Bronchial epithelial cell (primary cell): ENCODE measurements around the gene TPM2. TPM values are rescaled to one million over a fixed set of nuclear protein-coding genes. Genes with fewer than 3 reads are reported as not detected.

Experiments used
- DNase-seq: peaks from one replicate; pipeline ENCODE4 v3.0.0-alpha.2; 2010; ENCODE audit warnings: low read depth
- FAIRE-seq: peaks from 2 replicates; lab custom pipeline; 2011; peaks lifted over from hg19 to GRCh38; lab: Jason Lieb, UNC
- H3K27me3 ChIP-seq: 2 replicates; pipeline ENCODE4 v1.5.1; 2011; ENCODE audit warnings: low read length; ENCODE audit not compliant: control insufficient read depth, insufficient read depth
- H3K36me3 ChIP-seq: 2 replicates; pipeline ENCODE4 v1.5.1; 2011; ENCODE audit warnings: low read length; ENCODE audit not compliant: control insufficient read depth, insufficient read depth
- H3K4me3 ChIP-seq: 2 replicates; pipeline ENCODE4 v1.5.1; 2011; ENCODE audit warnings: mild to moderate bottlenecking, low read depth, low read length, control low read depth
- CTCF ChIP-seq: IDR thresholded peaks from 2 replicates; pipeline ENCODE4 v1.5.1; 2011; ENCODE audit warnings: mild to moderate bottlenecking, moderate library complexity, low read length, control low read depth, inconsistent platforms; ENCODE audit not compliant: insufficient read depth, severe bottlenecking
- total RNA-seq: library from RNA; depleted of rRNA; stranded (reverse); fragments of >200 nt; gene quantifications from 2 replicates; pipeline ENCODE4 v1.2.1, GENCODE V29; 2014

The TPM2 gene
- total RNA-seq, 1 donor from 2014 or later = 57.7 TPM

- no peak for FAIRE-seq
These were observed 7.7 kb downstream of the TPM2 start for GRCh38 chr9:35682051-35682450.

GRCh38 chr9:35681341-35682002 is 8.3 kb downstream of the TPM2 start:
- no peak for DNase-seq
- FAIRE-seq = peak; percentile 89
- TF ChIP-seq CTCF = no peak
- H3K4me3 ChIP-seq = no peak overlapping the region
- H3K36me3 ChIP-seq = peaks cover 13% of the 10 kb centered on the region
- no peaks in the 10 kb centered on the region for H3K27me3 ChIP-seq

More at GRCh38 chr9:35682051-35682450, 7.7 kb downstream of the TPM2 start:
- DNase-seq = no peak
- H3K36me3 ChIP-seq = peaks cover 15% of the 10 kb centered on the region
- TF ChIP-seq CTCF = no peak
- H3K27me3 ChIP-seq = no peaks in the 10 kb centered on the region
- H3K4me3 ChIP-seq = no peak overlapping the region

GRCh38 chr9:35680331-35681105 is 9.2 kb downstream of the TPM2 start:
- DNase-seq (no peak), FAIRE-seq (no peak)
- TF ChIP-seq CTCF = no peak
- H3K36me3 ChIP-seq = peaks cover 14% of the 10 kb centered on the region
- no peak overlapping the region for H3K4me3 ChIP-seq
- H3K27me3 ChIP-seq = no peaks in the 10 kb centered on the region

- DNase-seq = no peak
- H3K27me3 ChIP-seq = no peaks in the 10 kb centered on the region
- no peak overlapping the region for H3K4me3 ChIP-seq
- FAIRE-seq = no peak
- peaks cover 10% of the 10 kb centered on the region for H3K36me3 ChIP-seq
- no peak for TF ChIP-seq CTCF
These were observed 9.9 kb downstream of the TPM2 start for GRCh38 chr9:35679766-35680330.

GRCh38 chr9:35679091-35679490 is 10.6 kb downstream of the TPM2 start:
- TF ChIP-seq CTCF = no peak
- DNase-seq (no peak), FAIRE-seq (no peak)
- Histone ChIP-seq H3K4me3 (no peak overlapping the region), H3K36me3 (peaks cover 7% of the 10 kb centered on the region), H3K27me3 (no peaks in the 10 kb centered on the region)
